GM12892 (cell line): ENCODE measurements around the gene F11.
"Not testable (repeated sequence)": the region's sequence is repeated elsewhere in the genome, so short reads cannot be mapped to it uniquely, and the experiment has no call there.

ENCODE experiments used
- DNase-seq: peaks from one replicate; pipeline ENCODE4 v3.0.0; 2011; ENCODE audit not compliant: insufficient read length
- FAIRE-seq: peaks from 2 replicates; lab custom pipeline; 2011; peaks lifted over from hg19 to GRCh38; lab: Jason Lieb, UNC
- POLR2A ChIP-seq: IDR thresholded peaks from 2 replicates; pipeline ENCODE4 v1.6.1; 2011; ENCODE audit warnings: low read depth, low read length, control low read depth
- POLR2AphosphoS5 ChIP-seq: IDR thresholded peaks from 2 replicates; pipeline ENCODE4 v1.6.1; 2011; ENCODE audit warnings: low read depth, low read length, control low read depth
- TAF1 ChIP-seq: IDR thresholded peaks from 2 replicates; pipeline ENCODE4 v1.6.1; 2011; ENCODE audit warnings: low read depth, mild to moderate bottlenecking, control low read depth, low read length, borderline replicate concordance

The F11 gene

GRCh38 chr4:186318481-186318880, 52.5 kb downstream of the F11 start:
- TF ChIP-seq POLR2AphosphoS5 (no peak), TAF1 (no peak), POLR2A (no peak)
- DNase-seq, result no peak
- no peak for FAIRE-seq

- FAIRE-seq, DNase-seq: not testable (repeated sequence)
Measured at GRCh38 chr4:186324660-186325059, 58.7 kb downstream of the F11 start.

- TF ChIP-seq TAF1, result no peak
- FAIRE-seq (no peak), DNase-seq (no peak)
Measured at GRCh38 chr4:186326391-186326790, 60.4 kb downstream of the F11 start.

- no peak for FAIRE-seq
- TF ChIP-seq POLR2A (no peak), POLR2AphosphoS5 (no peak), TAF1 (no peak)
- DNase-seq, result no peak
Measured at GRCh38 chr4:186329372-186329771, 63.4 kb downstream of the F11 start.

- no peak for TF ChIP-seq POLR2A
- no peak for TF ChIP-seq POLR2AphosphoS5
- TF ChIP-seq TAF1, result no peak
- FAIRE-seq, result no peak
- DNase-seq, result no peak
Measured at GRCh38 chr4:186330368-186330767, 64.4 kb downstream of the F11 start.

GRCh38 chr4:186335793-186336192, 69.8 kb downstream of the F11 start:
- FAIRE-seq (no peak), DNase-seq (no peak)
- no peak for TF ChIP-seq POLR2A
- no peak for TF ChIP-seq TAF1
- TF ChIP-seq POLR2AphosphoS5, result no peak
